Measurements from ENCODE around the gene RIT1.

- TF ChIP-seq, protein P1, sequence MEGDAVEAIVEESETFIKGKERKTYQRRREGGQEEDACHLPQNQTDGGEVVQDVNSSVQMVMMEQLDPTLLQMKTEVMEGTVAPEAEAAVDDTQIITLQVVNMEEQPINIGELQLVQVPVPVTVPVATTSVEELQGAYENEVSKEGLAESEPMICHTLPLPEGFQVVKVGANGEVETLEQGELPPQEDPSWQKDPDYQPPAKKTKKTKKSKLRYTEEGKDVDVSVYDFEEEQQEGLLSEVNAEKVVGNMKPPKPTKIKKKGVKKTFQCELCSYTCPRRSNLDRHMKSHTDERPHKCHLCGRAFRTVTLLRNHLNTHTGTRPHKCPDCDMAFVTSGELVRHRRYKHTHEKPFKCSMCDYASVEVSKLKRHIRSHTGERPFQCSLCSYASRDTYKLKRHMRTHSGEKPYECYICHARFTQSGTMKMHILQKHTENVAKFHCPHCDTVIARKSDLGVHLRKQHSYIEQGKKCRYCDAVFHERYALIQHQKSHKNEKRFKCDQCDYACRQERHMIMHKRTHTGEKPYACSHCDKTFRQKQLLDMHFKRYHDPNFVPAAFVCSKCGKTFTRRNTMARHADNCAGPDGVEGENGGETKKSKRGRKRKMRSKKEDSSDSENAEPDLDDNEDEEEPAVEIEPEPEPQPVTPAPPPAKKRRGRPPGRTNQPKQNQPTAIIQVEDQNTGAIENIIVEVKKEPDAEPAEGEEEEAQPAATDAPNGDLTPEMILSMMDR (IDR thresholded peaks at IDR 0.05; ENCODE audit: control extremely low read depth in 1 of 3, insufficient read depth in 1 of 3, low read depth in 1 of 3, low read length in 3 of 3), result no peak
- TF ChIP-seq POLR2A (IDR thresholded peaks at IDR 0.05; ENCODE audit: control extremely low read depth in 1 of 2, low read depth in 2 of 2, low read length in 2 of 2) (no peak), JUN (IDR thresholded peaks at IDR 0.05; ENCODE audit: low read depth, low read length) (no peak), RAD21 (IDR thresholded peaks at IDR 0.05 in 1 of 2, conservative IDR thresholded peaks at IDR 0.05 in 1 of 2; ENCODE audit: low read depth in 2 of 2, low read length in 2 of 2) (no peak), SRF (IDR thresholded peaks at IDR 0.05; ENCODE audit: low read depth, low read length) (no peak), SIN3A (conservative IDR thresholded peaks at IDR 0.05 in 1 of 2, IDR thresholded peaks at IDR 0.05 in 1 of 2; ENCODE audit: low read depth in 1 of 2, low read length in 2 of 2) (no peak), MAFK (IDR thresholded peaks at IDR 0.05; ENCODE audit: low read depth, low read length) (no peak), CHD1 (IDR thresholded peaks at IDR 0.05; ENCODE audit: low read depth, low read length) (no peak), EZH2 (IDR thresholded peaks at IDR 0.05; ENCODE audit: low read depth, low read length, severe bottlenecking) (no peak), ASH2L (IDR thresholded peaks at IDR 0.05; ENCODE audit: low read length) (no peak), CHD2 (IDR thresholded peaks at IDR 0.05; ENCODE audit: low read length) (no peak), EGR1 (IDR thresholded peaks at IDR 0.05; ENCODE audit: borderline replicate concordance, low read depth, low read length) (no peak)
Observed at GRCh38 chr1:155864393-155864792, 46.8 kb downstream of the RIT1 start.
